ENCODE data around the gene TRIM4.
"Not testable (repeated sequence)": the region's sequence is repeated elsewhere in the genome, so short reads cannot be mapped to it uniquely, and the experiment has no call there.

TRIM4 gene

DNA sequence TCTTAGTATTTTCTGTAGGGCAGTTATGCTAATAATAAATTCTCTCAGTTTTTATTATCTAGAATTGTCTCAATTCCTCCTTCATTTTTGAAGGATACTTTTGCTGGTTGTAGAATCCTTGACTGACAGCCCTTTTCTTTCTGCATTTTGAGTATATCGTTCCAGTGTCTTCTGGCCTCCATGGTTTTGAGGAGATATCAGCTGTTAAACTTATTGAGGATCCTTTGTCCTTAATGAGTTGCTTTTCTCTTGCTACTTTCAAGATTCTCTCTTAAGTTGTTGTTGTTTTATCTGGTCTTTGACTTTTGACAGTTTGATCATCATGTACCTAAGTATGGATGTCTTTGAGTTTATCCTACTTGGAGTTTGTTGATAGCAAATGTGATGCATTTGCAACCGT, 19.0 kb upstream of the TRIM4 start:
- Histone ChIP-seq H3K9me2 (replicated peaks; ENCODE audit: low read depth, low read length) (no peaks in the 10 kb centered on the region), H3K9ac (ENCODE audit: low read depth, low read length, poor library complexity, severe bottlenecking) (no peak overlapping the region), H4K20me1 (ENCODE audit: insufficient read depth, low read length, poor library complexity, severe bottlenecking) (no peaks in the 10 kb centered on the region), H3K79me2 (ENCODE audit: insufficient read depth, low read length) (no peaks in the 10 kb centered on the region), H3K4me3 (ENCODE audit: low read length, poor library complexity, severe bottlenecking) (no peak overlapping the region), H2AFZ (ENCODE audit: low read length) (no peak overlapping the region), H3K4me2 (ENCODE audit: low read depth, low read length, poor library complexity, severe bottlenecking) (no peak overlapping the region), H3K36me3 (ENCODE audit: insufficient read depth, low read length) (no peaks in the 10 kb centered on the region), H3K9me3 (ENCODE audit: insufficient read depth, low read depth, low read length) (peaks cover 12% of the 10 kb centered on the region; the same call in 1 of the 2 replicates), H3K4me1 (ENCODE audit: insufficient read depth, low read length, poor library complexity, severe bottlenecking) (no peaks in the 10 kb centered on the region), H3K27me3 (ENCODE audit: insufficient read depth, low read length, poor library complexity, severe bottlenecking) (peaks cover 14% of the 10 kb centered on the region), H3F3A (ENCODE audit: low read depth) (no peaks in the 10 kb centered on the region)
- TF ChIP-seq, protein P1, sequence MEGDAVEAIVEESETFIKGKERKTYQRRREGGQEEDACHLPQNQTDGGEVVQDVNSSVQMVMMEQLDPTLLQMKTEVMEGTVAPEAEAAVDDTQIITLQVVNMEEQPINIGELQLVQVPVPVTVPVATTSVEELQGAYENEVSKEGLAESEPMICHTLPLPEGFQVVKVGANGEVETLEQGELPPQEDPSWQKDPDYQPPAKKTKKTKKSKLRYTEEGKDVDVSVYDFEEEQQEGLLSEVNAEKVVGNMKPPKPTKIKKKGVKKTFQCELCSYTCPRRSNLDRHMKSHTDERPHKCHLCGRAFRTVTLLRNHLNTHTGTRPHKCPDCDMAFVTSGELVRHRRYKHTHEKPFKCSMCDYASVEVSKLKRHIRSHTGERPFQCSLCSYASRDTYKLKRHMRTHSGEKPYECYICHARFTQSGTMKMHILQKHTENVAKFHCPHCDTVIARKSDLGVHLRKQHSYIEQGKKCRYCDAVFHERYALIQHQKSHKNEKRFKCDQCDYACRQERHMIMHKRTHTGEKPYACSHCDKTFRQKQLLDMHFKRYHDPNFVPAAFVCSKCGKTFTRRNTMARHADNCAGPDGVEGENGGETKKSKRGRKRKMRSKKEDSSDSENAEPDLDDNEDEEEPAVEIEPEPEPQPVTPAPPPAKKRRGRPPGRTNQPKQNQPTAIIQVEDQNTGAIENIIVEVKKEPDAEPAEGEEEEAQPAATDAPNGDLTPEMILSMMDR (conservative IDR thresholded peaks at IDR 0.05; ENCODE audit: low read length): no peak
- no peak for TF ChIP-seq EZH2phosphoT487 (IDR thresholded peaks at IDR 0.05; ENCODE audit: borderline replicate concordance)

DNA sequence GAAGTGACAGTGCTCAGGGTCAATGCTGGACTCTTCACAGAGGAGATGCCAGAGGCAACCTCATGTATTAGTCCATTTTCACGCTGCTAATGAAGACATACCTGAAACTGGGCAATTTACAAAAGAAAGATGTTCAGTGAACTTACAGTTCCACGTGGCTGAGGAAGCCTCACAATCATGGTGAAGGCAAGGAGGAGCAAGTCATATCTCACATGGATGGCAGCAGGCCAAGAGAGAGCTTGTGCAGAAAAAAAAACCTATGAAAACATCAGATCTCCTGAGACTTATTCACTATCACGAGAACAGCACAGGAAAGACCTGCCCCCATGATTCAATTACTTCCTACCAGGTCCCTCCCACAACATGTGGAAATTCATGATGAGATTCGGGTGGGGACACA, 15.7 kb upstream of the TRIM4 start:
- not testable (repeated sequence) for H3K9ac ChIP-seq (ENCODE audit: low read depth, low read length, poor library complexity, severe bottlenecking); H3K36me3 ChIP-seq (ENCODE audit: insufficient read depth, low read length); H3K79me2 ChIP-seq (ENCODE audit: insufficient read depth, low read length); H3F3A ChIP-seq (ENCODE audit: low read depth); H3K9me2 ChIP-seq (replicated peaks; ENCODE audit: low read depth, low read length); H3K4me2 ChIP-seq (ENCODE audit: low read depth, low read length, poor library complexity, severe bottlenecking); H3K4me3 ChIP-seq (ENCODE audit: low read length, poor library complexity, severe bottlenecking); H4K20me1 ChIP-seq (ENCODE audit: insufficient read depth, low read length, poor library complexity, severe bottlenecking); H3K4me1 ChIP-seq (ENCODE audit: insufficient read depth, low read length, poor library complexity, severe bottlenecking)
- Histone ChIP-seq H2AFZ (ENCODE audit: low read length) (0 out of 2 replicates have a peak overlapping the region, but pooled peaks have one; percentile 7), H3K9me3 (ENCODE audit: insufficient read depth, low read depth, low read length) (peaks cover 12% of the 10 kb centered on the region; the same call in 1 of the 2 replicates), H3K27me3 (ENCODE audit: insufficient read depth, low read length, poor library complexity, severe bottlenecking) (peaks cover 16% of the 10 kb centered on the region)

DNA sequence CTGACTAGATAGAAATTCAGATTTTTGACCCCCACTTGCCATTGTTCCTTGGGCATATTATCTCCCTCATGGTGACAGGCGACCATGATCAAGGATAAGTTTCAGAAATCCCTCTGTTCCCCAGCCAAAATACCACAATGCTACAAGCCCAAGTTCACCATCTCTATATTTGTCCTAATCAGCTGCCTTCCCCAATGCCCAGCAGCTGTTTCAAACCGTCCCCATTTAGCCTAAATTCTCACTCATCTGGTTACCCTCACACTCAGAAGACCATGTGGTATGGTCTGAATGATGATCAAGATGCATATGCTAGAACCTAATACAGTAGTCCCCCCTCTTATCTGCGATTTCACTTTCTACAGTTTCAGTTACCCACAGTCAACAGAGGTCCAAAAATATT, 11.0 kb upstream of the TRIM4 start:
- Histone ChIP-seq H3K9ac (ENCODE audit: low read depth, low read length, poor library complexity, severe bottlenecking) (no peak overlapping the region), H4K20me1 (ENCODE audit: insufficient read depth, low read length, poor library complexity, severe bottlenecking) (no peaks in the 10 kb centered on the region), H3K4me1 (ENCODE audit: insufficient read depth, low read length, poor library complexity, severe bottlenecking) (peaks cover 6% of the 10 kb centered on the region), H2AFZ (ENCODE audit: low read length) (peak overlapping the region; percentile 86; the same call in 1 of the 2 replicates), H3F3A (ENCODE audit: low read depth) (no peaks in the 10 kb centered on the region), H3K4me3 (ENCODE audit: low read length, poor library complexity, severe bottlenecking) (no peak overlapping the region), H3K9me2 (replicated peaks; ENCODE audit: low read depth, low read length) (no peaks in the 10 kb centered on the region), H3K4me2 (ENCODE audit: low read depth, low read length, poor library complexity, severe bottlenecking) (no peak overlapping the region), H3K9me3 (ENCODE audit: insufficient read depth, low read depth, low read length) (no peaks in the 10 kb centered on the region), H3K27me3 (ENCODE audit: insufficient read depth, low read length, poor library complexity, severe bottlenecking) (peaks cover 44% of the 10 kb centered on the region), H3K79me2 (ENCODE audit: insufficient read depth, low read length) (no peaks in the 10 kb centered on the region), H3K36me3 (ENCODE audit: insufficient read depth, low read length) (no peaks in the 10 kb centered on the region)
- TF ChIP-seq, protein P1 (conservative IDR thresholded peaks at IDR 0.05; ENCODE audit: low read length): no peak
- TF ChIP-seq EZH2phosphoT487 (IDR thresholded peaks at IDR 0.05; ENCODE audit: borderline replicate concordance): no peak

DNA sequence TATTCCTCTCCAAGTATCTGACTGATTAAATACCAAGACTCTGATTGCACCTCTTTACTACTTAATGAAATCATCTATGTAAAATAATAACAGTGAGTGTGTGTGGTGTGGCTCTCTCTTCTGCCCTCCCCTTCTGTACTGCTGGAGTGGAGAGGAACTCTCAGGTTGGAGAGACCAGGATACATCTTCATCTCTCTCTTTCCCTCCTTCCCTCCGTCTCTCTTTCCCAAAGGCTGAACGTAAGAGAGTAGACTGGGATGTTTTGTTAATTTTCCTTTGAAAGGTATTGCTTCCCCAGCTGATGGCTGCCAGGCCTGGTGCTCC, 10.4 kb upstream of the TRIM4 start:
- Histone ChIP-seq H3K4me2 (ENCODE audit: low read depth, low read length, poor library complexity, severe bottlenecking) (peak overlapping the region; percentile 73), H2AFZ (ENCODE audit: low read length) (peak overlapping the region; percentile 86), H3K36me3 (ENCODE audit: insufficient read depth, low read length) (no peaks in the 10 kb centered on the region), H3F3A (ENCODE audit: low read depth) (no peaks in the 10 kb centered on the region), H3K4me3 (ENCODE audit: low read length, poor library complexity, severe bottlenecking) (peak overlapping the region; percentile 72), H3K9ac (ENCODE audit: low read depth, low read length, poor library complexity, severe bottlenecking) (peak overlapping the region; percentile 61), H4K20me1 (ENCODE audit: insufficient read depth, low read length, poor library complexity, severe bottlenecking) (no peaks in the 10 kb centered on the region), H3K4me1 (ENCODE audit: insufficient read depth, low read length, poor library complexity, severe bottlenecking) (peaks cover 6% of the 10 kb centered on the region), H3K9me3 (ENCODE audit: insufficient read depth, low read depth, low read length) (no peaks in the 10 kb centered on the region), H3K79me2 (ENCODE audit: insufficient read depth, low read length) (no peaks in the 10 kb centered on the region), H3K27me3 (ENCODE audit: insufficient read depth, low read length, poor library complexity, severe bottlenecking) (peaks cover 50% of the 10 kb centered on the region), H3K9me2 (replicated peaks; ENCODE audit: low read depth, low read length) (no peaks in the 10 kb centered on the region)
- TF ChIP-seq EZH2phosphoT487 (IDR thresholded peaks at IDR 0.05; ENCODE audit: borderline replicate concordance): no peak
- TF ChIP-seq, protein P1 (conservative IDR thresholded peaks at IDR 0.05; ENCODE audit: low read length): no peak
